Kidney tubule cell (primary cell): Measurements from ENCODE around the gene ATXN3L.

ENCODE experiments used
- DNase-seq: peaks from one replicate; pipeline ENCODE4 v3.0.0-alpha.2; 2018; ENCODE audit warnings: low spot score

ATXN3L gene

DNA sequence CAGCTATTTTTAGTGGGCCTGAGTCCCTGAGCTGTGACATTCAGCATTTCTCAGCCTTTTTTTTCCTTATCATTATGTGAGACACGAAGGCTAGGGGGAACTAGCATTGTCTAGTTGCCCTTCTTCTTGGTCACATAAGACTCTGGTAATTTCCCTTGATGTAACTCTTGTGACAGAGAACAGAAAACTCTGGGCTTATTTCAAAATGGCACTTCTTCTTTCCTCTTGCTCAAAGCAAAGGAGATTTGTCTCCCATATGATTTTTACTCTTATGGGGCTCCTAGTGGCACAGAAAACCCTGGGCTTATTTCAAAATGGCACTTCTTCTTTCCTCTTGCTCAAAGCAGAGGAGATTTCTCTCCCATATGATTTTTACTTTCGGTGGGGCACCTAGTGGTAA lies 14.7 kb downstream of the ATXN3L start:
- DNase-seq, result no peak

DNA sequence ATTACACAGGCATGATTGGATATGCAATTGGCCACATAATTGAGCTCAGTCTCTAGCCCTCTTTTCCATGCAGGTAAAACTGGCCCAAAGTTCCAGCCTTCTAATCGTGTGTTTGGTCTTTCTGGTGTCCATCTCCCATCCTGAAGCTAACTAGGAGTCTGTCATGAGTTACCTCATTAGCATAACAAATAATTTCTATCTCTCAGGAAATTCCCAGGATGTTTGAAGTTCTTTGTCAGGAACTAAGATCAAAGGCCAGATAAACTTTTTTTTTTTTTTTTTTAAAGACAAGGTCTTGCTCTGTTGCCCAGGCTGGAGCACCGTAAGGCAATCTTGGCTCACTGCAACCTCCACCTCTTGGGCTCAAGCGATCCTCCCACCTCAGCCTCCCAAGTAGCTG lies 15.8 kb downstream of the ATXN3L start:
- DNase-seq, result peak; percentile 45

DNA sequence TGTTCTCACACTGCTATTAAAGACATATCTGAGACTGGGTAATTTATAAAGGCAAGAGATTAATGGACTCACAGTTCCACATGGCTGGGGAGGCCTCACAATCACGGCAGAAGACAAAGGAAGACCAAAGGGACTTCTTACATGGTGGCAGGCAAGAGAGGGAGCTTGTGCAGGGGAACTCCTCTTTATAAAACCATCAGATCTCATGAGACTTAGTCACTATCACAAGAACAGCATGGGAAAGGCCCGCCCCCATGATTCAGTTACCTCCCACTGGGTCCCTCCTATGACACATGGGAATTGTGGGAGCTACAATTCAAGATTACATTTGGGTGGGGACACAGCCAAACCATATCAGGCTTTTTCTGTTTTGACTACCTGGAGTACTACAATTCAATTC lies 16.6 kb downstream of the ATXN3L start:
- peak; percentile 45 for DNase-seq

DNA sequence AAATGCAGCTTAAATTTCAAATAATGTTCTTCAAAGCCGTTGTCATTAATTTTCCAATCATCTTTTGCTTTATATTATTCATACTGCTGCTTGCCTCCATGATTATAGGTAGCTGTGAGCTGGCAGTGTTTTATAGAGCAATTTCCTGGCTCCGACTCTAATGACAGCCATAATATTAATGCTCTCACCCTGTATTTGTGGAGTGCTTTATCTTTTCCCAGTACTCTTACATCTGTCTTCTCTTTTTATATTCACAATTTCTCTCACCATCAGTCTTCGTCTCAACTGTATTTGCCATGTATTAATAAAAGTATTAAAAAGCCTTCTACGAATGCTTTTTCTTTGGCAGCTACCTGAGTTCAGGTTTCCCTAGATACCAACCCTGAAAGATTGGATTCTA lies 21.0 kb downstream of the ATXN3L start:
- DNase-seq, result no peak

DNA sequence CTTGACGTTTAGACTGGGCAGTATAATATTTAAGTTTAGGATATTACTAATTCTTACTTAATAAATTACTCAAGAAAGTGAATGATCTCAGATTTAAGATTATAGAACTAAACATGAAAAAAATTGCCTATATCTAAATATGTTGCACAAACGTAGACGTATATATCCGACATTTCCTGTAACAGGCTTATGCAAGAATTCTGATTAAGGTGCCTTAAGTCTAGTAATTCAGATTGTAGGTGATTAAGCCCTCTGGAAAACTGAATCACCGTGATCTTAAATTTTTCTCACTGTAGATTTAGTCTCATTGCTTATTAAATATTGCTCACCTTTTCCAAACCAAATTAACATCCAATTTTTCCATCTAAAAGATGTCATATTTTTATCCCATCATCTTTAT lies 24.0 kb downstream of the ATXN3L start:
- DNase-seq, result no peak

DNA sequence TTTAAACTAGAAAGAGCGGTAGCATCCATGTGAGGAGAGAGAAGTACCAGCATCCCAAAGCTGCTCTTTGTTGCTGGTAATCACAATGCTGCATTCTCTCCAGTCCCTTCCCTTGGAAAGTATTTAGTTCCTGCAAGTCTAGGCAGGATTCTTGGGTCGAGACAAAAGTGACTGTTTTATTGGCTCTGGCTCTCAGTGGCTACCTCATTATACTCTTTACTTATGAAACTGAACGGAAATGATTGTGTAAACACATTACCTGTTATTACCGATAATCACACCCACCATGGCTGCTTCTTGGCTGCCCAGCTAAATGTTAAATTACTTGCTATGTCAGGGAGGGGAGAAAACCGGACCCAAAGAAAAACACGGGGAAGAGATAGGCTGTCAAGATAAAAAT lies 26.2 kb downstream of the ATXN3L start:
- DNase-seq, result no peak

DNA sequence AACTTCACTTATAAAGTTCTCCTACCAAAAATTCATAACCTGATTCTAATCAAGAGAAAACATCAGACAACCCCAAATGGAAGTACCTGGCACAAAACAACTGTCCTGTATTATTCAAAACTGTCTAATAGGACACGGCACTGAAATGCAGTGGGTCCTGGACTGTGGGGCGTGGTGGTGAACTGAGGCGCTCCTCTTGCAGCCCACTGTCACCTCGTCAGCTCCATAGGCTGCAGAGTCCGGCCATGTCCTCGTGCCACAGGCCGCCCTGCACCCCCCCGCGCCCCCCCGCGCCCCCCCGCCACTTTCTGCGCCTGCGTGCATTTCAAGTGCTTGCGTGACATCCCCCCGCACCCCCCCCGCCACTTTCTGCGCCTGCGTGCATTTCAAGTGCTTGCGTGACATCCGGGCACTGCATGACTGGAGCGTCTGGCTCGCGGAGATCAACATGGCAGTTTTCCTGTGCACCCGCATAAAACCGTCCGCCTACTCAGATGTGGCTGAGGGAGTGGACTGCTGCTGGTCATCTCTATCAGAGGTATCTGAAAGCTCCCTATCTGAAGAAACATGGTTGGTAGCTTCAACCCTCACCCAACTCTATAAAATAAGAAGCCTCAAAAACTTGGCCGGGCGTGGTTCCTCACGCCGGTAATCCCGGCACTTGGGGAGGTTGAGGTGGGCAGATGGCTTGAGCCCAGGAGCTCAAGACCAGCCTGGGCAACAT lies 28.8 kb downstream of the ATXN3L start:
- no peak for DNase-seq

DNA sequence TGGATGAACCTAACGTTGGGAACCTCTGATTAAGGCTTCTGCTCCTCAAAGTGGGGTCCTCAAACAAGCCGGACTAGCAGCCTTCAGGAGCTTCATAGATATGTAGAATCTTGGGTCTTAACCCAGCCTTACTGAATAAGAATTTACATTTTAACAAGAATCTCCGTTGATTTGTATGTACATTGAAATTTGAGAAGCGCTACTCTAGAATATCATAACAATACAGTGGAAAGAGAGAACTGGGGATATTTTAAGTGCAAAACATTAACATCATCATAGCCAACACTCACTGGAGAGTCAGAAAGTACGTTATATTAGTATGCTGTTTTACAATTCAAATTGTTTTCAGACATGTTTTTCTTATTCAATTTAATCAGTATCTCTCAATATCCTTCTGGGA lies 31.2 kb downstream of the ATXN3L start:
- no peak for DNase-seq

DNA sequence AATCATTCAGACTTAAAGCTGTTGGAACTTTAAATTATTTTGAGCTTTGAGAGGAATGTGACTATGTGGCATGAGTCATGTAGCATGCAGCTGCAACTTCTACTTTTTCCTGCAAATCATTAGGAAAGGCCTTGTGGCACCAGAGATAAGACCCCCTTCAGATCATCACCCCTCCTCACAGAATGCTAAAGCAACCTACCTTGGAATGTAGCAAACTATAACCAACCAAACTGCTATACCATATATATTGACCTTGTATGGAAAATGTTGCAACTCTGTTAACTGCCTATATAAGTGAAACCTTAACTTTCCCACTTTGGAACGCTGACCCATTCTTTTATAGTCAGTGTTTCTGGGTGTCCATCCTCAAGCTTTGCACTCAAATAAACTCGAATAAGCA lies 32.0 kb downstream of the ATXN3L start:
- DNase-seq, result peak; percentile 32

DNA sequence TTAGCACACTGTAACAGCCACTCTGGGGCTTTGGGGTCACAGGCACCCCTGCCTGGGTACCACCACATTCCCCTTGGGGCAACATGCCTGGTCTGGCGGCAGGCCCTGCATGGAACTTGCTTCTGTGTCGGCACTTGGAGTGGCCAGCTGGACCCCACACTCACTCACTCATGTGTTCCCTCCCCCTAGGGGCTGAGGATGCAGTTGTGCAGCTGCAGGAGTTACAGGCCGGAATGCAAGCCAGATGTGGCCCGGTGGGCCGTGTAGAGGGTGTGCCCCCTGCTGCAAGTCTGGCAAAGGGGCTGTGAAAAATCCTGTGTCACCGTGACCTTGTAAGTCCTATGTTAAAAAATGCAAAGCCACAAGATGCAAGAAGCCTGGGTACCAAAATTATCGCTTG lies 34.2 kb downstream of the ATXN3L start:
- no peak for DNase-seq

DNA sequence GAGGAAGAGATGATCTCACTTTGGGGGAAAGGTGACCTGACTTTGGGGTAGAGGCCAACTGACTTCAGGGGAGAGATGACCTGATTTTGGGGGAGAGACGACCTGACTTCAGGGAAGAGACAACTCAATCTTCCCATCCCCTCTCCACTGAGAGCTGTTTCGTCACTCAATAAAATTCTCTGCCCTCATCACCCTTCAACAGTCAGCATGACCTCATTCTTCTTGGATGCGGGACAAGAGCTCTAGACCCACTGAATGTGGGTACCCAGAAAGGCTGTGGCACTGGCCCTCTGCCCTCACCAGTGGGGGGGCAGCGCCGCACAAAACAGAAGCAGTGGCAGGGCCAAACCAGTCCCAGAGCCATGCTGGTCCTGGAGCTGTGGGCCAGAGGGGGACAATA lies 34.6 kb downstream of the ATXN3L start:
- peak; percentile 4 for DNase-seq

DNA sequence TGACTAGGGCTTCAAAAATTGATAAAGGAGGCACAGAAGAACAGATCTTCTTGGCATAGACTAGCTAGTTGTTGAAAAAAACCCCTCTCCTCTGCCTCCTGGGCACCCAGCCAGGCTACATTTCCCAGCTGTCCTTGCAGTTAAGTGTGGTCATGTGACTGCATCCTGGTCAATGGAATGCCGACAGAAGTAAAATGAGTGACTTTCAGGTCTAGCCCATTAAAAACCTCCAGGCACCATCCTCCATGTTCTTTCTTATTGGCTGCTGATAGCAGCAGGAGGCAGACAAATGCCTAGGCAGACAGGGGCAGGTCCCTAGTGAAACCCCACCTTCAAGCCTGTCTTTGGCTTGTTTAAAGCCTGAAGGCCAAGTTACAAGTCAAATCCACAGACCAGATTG lies 35.3 kb downstream of the ATXN3L start:
- peak; percentile 43 for DNase-seq

DNA sequence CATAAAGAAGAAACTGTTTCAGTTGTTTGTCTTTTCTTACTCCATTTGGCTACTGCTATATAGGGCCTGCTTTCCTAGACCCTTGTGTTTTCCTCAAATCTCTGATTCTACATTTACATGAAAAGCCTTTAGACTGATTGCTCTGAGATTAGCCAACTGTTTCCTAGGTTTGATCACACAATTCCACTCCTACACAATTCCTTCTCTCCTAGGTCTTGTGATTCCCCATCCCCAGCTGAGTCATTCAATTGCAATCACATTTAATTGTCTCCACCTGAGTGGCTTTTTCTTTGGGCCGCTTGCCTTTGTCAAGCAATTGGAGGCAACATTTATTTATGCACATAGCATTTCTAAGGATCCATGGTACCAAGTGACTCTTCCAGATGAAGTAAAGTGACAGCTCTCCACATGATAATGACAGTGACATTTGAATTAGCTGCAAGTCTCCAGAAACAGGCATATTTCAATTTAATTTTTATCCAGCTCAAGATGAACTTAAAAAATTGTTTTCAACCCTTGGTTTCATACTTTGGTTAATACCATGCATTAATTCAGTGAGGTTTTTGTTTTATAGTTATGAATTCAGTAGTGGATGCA lies 35.8 kb downstream of the ATXN3L start:
- DNase-seq, result peak; percentile 78

DNA sequence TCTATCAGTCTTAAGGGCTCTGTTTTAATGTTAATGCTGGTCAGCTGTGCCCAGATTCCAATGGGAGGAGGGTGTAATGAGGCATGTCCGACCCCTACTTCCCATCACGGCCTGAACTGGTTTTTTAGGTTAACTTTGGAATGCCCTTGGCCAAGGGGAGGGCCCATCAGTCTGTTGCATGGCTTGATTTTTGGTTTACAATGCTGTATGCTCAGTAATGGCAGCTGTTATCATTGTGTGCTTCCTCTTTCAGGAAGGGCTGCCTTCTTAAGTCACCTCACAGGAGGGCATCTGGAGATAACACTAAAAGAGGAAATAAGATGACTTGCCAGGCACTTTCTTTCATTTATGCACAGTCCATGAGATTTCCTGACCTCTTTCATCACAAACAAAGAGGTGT lies 36.3 kb downstream of the ATXN3L start:
- peak; percentile 55 for DNase-seq

DNA sequence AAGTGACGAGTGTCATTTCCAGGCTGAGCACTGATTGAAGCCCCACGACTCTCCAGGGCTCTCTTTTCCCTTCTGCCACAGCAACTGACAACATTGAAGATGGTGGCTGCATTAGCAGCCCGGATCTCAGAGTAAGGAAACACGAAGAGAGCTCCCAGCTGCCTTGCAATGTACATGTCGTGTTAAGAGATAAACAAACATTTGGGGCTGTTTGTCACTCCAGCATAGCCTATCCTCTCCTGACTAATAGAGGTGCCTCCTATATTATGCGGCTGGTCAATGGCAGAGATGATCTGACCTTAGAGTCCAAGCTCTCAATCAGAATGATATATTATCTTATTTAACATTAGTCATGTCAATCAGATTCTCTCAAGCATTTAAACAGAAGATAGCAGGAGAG lies 38.6 kb downstream of the ATXN3L start:
- DNase-seq, result no peak

DNA sequence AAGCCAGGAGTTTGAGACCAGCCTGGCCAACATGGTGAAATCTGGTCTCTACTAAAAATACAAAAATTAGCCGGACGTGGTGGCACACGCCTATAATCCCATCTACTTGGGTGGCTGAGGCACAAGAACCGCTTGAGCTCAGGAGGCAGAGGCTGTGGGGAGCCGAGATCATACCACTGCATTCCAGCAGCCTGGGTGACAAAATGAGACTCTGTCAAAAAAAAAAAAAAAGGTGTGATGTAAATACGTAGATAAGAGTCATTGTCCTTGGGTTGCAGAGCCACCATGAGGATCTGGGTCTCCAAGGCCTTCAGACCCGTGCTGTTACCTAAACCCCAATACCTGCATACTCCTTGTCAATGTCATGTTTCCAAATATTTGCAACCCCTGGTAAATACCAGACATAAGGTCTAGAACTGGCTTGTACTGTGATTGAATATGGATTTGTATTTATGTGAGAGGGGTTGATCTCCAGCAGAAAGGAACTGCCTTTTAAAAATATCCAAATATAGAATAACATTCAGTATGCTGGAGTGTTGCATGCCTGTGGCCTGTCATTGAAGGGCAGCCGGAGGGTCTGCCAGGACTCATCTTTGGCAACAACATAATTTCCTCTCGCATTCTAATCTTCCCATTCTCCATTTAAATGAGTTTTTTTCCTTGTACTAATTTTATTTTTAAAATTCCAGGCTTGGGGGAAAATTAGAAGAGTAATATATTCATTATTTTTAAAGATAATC lies 40.4 kb downstream of the ATXN3L start:
- DNase-seq, result no peak

DNA sequence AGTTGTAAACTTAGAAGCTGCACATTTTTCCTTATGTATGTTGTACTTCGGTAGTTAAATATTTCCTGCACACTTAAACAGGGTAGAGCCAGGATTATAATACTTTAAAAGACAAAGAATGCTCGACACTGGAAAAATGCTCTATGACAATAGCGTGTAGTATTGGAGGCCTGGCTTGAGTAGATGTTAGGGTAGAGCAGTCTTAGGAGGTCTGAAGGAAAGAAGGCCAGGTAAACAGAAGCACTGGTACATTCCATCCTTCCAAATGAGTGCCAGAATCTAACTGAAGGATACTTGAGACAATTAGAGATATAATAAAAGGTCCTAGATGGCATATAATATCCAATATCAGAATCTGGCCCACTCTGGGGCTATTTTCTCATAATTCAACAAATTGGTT lies 42.3 kb downstream of the ATXN3L start:
- no peak for DNase-seq

DNA sequence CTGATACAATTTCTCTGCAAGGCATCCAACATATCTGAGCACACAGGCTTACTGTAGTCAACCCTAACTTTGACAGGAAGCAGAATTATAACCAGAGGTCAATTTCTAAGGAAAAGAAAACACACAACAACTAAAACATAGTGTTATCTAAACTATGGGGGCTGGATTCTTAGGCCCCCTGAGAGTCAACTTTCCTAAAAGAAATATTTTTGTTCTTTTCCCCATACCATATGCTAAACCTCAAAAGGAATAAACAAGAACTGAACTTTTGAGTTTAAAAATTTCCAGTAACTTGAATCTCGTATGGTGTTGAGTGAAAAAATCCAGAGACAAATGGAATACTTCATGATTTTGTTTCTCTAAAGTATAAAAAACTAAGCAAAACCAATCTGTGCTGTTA lies 42.9 kb downstream of the ATXN3L start:
- DNase-seq, result no peak

DNA sequence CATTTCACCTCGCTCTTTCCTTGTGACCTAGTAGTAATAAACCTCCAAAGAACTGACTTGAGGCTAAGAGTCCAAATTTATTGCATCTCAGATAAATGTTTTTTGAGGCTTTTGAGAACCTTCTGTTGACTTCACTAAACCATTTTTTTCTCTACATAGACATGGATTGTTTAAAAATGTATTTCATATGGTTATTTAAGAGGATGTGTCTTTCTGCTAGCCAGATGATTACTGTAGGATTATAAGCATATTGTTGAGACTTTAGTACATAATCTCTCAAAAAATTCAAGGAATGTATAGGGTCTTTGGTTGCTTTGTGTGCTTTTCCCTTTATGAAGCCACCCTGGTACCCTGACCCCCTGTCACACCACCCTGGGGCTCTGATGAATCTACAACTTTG lies 44.8 kb downstream of the ATXN3L start:
- DNase-seq, result no peak

DNA sequence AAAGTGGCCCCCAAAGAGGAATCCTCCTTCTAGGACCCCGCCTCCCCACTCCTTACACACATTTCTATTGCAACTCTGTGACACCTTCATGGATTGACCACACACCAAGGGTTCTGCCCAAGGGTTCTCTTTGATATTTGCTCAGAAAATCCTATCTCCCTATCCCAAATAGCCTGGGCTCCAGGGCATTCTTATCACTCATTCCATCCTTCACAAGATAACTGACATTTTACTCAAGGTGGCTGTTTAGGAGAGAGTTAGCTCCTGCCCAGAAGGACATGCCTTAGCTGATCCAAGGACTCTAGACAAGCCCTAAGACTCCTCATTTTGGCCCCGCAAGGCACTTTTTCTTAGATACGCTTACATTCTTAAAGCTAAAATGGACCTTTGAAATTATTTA lies 47.4 kb downstream of the ATXN3L start:
- no peak for DNase-seq

DNA sequence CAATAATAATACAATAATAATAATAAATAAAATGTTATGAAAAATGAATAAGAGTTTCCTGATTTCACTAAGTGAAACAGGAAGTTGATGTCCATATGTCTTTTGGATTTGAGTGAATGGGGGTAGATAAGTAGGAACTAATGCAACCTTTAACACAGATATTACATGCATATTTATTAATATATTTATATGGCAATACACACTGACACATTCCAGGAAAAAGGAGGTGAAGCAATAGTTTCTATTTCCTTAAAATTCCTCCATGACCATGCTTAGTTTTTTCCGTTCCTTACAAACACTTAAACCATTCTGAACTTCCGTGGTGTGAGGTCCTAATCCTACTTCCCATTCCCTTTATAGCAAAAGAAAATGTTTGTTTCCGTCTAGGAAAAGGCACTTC lies 48.3 kb downstream of the ATXN3L start:
- no peak for DNase-seq

DNA sequence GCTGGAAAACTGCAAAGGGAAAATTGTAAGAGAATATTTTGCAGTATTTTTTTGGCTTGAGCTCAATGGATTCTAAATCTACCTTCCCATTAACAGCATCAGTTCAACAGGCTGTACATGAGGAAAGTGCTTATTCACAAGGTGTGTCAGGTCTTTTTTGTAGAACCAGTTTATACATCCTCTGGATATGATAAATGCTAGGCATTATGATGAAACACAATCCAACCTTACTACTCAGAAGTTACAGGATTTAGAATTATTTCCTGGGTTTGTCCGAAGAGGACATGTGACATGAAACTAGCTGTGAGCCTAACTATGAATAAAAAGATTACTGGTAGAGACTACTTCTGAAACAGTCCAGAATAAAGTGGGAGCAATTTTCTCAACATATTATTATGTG lies 49.5 kb downstream of the ATXN3L start:
- DNase-seq, result no peak

DNA sequence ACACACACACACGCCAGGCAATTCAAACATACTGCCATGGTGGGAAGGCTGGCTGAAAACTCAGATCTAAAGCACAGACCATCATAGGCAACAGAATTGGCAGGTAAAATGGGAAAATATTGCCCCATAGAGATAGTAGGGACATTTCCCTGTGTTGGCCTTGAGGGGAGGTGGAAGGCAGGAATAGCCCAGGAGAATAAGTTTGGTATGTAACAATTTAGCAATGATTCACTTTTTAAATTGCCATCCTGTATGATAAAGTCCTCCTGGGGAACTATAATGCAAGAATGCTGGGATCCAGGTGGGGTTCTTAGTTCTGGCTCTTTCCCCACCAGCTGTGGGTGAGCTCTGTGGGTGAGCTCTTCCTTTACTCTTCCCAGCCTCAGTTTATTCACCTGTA lies 51.0 kb downstream of the ATXN3L start:
- no peak for DNase-seq
